ENCODE measurements around the gene ASCL2.
"Not testable (repeated sequence)": the region's sequence is repeated elsewhere in the genome, so short reads cannot be mapped to it uniquely, and the experiment has no call there.

The ASCL2 gene

GRCh38 chr11:2249189-2249916 lies 21.0 kb downstream of the ASCL2 start:
- no peak for TF ChIP-seq CTCF (IDR thresholded peaks at IDR 0.05; ENCODE audit: insufficient read depth, low read depth, low read length, missing control alignments)
- no peak for DNase-seq (ENCODE audit: low read depth)
- H3K4me3 ChIP-seq (ENCODE audit: low read length): no peak overlapping the region

- no peak for TF ChIP-seq CTCF (IDR thresholded peaks at IDR 0.05; ENCODE audit: insufficient read depth, low read depth, low read length, missing control alignments)
- H3K4me3 ChIP-seq (ENCODE audit: low read length): no peak overlapping the region
- DNase-seq (ENCODE audit: low read depth): no peak
Observed at GRCh38 chr11:2248762-2249161, 21.6 kb downstream of the ASCL2 start.

- no peak for TF ChIP-seq CTCF (IDR thresholded peaks at IDR 0.05; ENCODE audit: insufficient read depth, low read depth, low read length, missing control alignments)
- DNase-seq (ENCODE audit: low read depth): no peak
- no peak overlapping the region for H3K4me3 ChIP-seq (ENCODE audit: low read length)
Observed at GRCh38 chr11:2248242-2248641, 22.1 kb downstream of the ASCL2 start.

- no peak for DNase-seq (ENCODE audit: low read depth)
- no peak for TF ChIP-seq CTCF (IDR thresholded peaks at IDR 0.05; ENCODE audit: insufficient read depth, low read depth, low read length, missing control alignments)
- H3K4me3 ChIP-seq (ENCODE audit: low read length): no peak overlapping the region
Observed at GRCh38 chr11:2247496-2247895, 22.9 kb downstream of the ASCL2 start.

- no peak for DNase-seq (ENCODE audit: low read depth)
- no peak overlapping the region for H3K4me3 ChIP-seq (ENCODE audit: low read length)
- TF ChIP-seq CTCF (IDR thresholded peaks at IDR 0.05; ENCODE audit: insufficient read depth, low read depth, low read length, missing control alignments): no peak
Observed at GRCh38 chr11:2240834-2241233, 29.6 kb downstream of the ASCL2 start.

GRCh38 chr11:2237457-2238238 lies 32.7 kb downstream of the ASCL2 start:
- no peak for DNase-seq (ENCODE audit: low read depth)
- TF ChIP-seq CTCF (IDR thresholded peaks at IDR 0.05; ENCODE audit: insufficient read depth, low read depth, low read length, missing control alignments): no peak
- H3K4me3 ChIP-seq (ENCODE audit: low read length): no peak overlapping the region

- not testable (repeated sequence) for DNase-seq (ENCODE audit: low read depth)
Observed at GRCh38 chr11:2236381-2237134, 33.8 kb downstream of the ASCL2 start.

More at GRCh38 chr11:2236381-2237134, 33.8 kb downstream of the ASCL2 start:
- not testable (repeated sequence) for H3K4me3 ChIP-seq (ENCODE audit: low read length)
